Left renal cortex interstitium (tissue), 4 donors: ENCODE results near the gene TWF2. TPM values are rescaled to one million over a fixed set of nuclear protein-coding genes. Genes with fewer than 3 reads are reported as not detected.
"Not testable (repeated sequence)": the region's sequence is repeated elsewhere in the genome, so short reads cannot be mapped to it uniquely, and the experiment has no call there.

Experiments
- DNase-seq, 4 donors: peaks; one replicate each; pipeline ENCODE4 v3.0.0-alpha.2; 2013; ENCODE audit warnings: low read depth in 4 of 4, low spot score in 2 of 4, missing footprints in 1 of 4
- polyA plus RNA-seq, 4 donors: library from polyadenylated mRNA; unstranded; fragments of 120-200 nt; gene quantifications; one replicate each; pipeline ENCODE4 v1.2.1, GENCODE V29; 2013; ENCODE audit not compliant: insufficient read length in 4 of 4

Gene TWF2
- 10 to 100 TPM; 25.9 to 40.3 (median 32.0) TPM for polyA plus RNA-seq

DNA sequence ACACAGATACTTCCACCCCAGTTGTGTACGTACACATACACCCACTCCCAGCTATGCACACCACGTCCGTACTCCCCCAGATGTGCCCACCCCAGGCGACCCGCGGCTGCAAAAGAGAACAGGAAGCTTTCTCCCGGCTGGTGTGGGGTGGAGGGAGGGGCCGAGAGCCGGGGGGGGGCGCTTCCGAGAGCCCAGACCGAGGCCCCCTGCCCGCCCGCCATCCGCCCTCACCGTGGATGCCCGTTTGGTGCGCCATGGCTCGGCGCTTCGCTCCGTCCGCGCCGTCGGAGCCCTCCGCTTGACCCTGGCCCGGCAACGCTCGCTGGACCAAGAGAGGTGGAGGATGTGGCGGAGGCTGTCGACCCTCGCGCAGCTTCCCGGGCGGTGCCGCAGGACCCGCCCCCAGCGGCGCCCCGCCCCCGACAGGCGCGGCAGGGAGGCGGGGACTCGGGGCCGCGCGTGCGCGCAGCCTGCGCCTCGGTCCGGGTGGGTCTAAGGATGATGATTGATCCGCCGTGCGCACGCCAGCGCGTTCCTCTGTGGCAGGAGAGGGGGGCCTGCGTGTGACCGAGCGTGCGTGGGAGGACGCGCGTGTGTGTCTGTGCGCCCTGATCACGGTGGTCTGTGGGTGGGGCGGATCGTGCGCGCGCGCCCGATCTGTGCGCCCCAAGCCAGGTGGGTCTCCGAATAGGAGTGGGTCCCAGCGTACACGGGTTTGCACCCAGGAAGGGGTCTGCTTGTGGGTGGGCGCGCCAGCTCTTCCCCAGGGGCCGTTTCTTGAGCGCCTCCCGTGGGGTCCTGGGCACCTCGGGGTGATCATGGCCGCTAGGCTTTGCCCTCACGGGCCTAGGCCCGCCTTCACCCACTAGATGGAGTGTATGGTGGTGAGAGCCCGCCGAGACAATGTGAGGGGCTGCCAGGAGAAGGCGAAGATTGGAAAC is at the start of gene TWF2:
TSS of gene TWF2 (minus strand) at position 398 of the 941 bp plus-strand sequence. CDS start at position 256, 142 bp downstream.
- DNase-seq, result peak in 1 of 4 donors; percentile 69

DNA sequence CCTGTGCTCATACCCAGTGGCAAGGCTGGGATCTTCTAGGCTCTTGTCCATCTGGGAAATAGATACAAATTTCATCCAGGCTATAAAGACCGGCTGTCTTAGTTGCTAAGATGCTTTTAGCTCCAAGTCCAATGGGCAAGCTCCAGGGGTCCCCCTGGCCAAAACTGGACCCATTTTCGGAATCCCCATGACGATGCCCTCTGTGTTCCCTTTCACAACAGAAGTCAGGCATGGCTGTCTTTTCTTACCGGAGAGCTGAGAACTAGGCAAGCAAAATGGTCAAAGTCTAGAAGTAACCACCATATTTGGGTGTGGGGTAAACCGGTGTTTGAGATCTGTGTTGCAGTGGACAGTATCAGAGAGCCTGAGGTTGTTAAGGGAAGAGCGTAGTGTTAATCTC is 49.7 kb upstream of the TWF2 start:
- no peak for DNase-seq

DNA sequence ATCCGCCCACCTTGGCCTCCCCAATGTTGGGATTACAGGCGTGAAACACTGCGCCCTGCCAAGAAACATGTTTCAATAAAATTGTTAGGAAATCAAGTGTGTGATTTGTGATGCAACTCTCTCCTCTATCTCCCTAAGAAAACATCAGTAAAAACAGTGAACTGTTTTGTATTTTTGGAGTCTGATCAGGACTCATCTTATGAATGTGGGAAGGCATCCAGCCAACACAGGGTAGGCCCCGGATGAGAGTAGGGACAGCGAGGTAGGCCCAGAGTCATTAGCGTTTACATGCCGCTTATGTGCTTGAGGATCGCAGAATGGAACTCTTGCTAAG is 47.8 kb upstream of the TWF2 start:
- DNase-seq, result no peak

DNA sequence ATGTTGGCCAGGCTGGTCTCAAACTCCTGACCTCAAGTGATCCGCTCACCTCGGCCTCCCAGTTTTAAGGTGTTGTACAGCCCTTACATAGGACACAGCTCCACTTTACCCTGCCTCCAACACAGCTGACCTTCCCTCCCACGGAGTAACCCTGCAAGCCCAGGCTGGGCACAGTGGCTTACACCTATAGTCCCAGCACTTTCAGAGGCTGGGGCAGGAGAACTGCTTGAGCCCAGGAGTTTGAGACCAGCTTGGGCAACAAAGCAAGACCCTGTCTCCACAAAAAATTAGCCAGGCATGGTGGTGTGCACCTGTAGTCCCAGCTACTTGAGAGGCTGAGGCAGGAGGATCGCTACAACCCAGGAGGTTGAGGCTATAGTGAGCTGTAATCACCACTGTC is 45.1 kb upstream of the TWF2 start:
- not testable (repeated sequence) for DNase-seq

DNA sequence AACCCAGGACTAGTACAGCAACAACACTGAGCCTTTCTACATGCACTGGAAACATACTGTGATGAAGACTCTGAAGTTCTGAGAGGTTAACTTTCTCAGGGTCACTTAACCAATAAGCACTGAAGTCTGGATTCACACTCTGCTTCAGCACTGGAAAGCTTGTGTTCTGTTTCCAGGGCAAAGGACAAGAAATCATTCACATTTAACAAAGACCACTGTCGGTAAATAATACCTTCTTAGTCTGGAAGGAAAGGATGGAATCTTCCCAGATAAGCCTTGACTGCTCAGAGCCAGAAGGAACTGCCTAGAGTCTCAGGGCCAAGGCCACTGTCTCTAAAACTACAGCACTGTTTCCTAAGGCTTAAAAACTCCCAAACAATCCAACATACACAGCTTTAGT is 44.3 kb upstream of the TWF2 start:
- no peak for DNase-seq

DNA sequence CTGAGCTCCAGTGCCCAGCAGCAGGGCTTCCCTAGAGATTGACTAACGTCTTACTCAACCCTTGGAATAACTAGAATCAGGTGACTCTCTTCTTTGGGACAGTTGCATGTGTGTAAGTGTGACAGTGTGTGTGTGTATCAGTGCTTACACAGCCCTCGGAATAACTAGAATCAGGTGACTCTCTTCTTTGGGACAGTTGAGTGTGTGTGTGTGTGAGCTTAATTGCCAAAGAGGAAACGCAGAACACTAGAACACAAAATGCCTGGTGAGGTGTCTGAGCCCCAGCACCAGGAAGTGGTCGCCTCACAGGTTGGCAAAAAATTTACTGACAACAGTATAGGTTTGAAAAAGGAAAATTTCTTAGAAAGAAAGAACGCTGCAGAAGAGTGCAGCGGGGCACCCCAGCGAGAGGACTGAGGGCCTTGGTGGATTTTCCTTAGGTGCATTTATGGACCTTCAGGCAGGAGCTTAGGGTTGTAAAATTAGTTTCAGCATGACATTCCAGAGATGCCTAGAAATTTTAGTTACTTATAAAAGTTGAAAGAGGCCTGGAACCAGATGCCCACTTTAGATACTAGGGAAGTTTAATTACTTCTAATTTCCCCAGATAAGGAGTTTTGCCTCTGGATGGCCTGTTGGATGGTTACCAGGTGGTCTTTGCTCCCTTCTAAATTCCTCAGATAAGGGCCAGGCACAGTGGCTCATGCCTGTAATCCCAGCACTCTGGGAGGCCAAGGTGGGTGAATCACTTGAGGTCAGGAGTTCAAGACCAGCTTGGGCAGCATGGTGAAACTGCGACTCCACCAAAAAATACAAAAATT is 43.2 kb upstream of the TWF2 start:
- no peak for DNase-seq

DNA sequence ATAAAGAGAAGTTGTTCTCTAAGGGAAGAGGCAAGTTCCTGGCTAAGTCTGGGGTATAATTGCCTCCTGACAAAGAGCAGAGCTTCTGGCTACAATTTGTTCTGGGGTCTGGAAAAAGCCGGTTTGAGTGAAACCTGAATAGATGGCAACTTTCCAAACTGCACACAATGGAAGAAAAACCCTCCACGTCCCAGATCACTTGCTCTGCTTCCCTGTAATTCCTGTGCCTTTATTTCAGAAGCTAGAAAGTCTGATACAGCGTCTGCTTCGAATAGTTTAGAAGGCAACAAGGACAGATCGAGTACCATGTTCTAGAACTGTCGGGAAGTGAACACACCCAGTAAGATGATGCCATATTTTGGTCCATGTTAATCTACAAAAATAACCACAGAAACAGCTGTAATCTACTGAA is 41.1 kb upstream of the TWF2 start:
- DNase-seq, result no peak

DNA sequence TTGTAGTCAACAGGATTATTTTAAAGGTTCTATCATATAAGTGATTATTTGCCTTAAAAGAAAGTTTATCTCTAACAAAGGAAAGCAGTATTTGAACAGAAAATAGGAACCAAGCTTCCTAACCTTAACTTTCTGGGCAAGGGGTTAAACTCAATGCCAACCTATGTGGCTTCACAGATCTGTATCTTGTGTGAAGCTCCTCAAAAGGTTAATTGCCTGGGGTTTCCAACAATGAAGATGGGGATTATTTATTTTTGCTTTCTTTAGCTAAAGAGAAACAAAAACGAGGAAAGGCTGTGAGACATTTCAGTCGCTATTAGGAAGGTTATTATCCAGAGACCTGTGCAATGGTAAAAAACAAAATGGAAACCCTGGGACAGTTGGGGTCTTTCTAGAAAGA is 40.6 kb upstream of the TWF2 start:
- no peak for DNase-seq

DNA sequence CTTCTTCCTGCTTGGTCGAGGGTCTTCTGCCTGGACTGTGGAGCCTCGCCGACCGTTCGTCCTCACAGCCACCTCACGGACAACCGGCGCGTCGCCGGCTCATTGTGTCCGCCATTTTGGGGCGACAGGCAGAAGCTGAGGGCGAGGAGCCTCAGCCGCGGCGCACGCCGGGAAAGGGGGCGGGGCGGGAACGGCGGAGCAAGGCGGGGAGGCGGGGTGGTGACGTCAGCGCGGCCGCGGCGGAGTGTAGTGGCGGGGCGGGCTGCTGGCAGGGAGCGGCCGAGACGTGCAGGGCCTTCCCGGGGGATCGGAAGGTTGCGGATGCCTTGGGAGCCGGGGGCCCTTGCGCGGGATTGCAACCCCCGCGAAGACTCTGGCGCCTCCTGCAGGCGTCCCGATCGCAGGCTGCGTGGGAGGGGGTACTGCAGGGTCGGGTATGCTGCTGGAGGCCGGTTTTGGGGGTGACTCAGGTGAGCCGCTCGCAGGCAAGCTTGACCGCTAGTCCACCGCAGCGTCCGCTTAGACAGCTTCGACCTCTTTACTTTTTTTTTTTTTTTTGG is 39.6 kb upstream of the TWF2 start, which contains the start of gene WDR82:
TSS of gene WDR82 (minus strand) at position 140 of the 560 bp plus-strand sequence. CDS start 288 bp downstream, outside the sequence.
- peak in 3 of 4 donors; percentile 81 to 88 (median 87) for DNase-seq

DNA sequence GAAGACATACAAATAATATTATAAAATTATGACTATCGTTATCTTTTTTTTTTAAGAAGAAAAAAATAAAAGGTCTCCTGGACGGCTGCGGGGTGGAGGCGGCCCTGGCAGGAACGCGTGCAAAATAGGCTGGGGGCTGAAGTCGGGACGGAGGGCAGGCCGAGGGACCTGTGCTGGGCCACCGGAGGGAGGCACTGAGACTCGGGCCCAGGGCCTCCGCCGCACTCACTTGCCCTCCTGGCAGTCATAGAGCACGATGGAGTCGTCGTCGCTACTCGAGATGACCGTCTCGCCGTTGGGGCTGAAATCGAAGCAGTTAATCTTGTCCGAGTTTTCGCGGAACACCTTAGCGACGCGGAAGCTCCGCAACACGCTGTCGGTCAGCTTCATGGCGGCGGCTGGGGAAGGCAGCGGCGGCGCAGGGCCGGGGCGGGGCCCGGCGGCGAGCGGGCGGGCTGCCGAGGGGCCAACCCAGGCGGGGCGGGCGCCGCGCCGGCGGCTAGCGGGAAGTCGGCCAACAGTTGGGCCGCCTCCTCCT is 39.1 kb upstream of the TWF2 start:
- no peak for DNase-seq

DNA sequence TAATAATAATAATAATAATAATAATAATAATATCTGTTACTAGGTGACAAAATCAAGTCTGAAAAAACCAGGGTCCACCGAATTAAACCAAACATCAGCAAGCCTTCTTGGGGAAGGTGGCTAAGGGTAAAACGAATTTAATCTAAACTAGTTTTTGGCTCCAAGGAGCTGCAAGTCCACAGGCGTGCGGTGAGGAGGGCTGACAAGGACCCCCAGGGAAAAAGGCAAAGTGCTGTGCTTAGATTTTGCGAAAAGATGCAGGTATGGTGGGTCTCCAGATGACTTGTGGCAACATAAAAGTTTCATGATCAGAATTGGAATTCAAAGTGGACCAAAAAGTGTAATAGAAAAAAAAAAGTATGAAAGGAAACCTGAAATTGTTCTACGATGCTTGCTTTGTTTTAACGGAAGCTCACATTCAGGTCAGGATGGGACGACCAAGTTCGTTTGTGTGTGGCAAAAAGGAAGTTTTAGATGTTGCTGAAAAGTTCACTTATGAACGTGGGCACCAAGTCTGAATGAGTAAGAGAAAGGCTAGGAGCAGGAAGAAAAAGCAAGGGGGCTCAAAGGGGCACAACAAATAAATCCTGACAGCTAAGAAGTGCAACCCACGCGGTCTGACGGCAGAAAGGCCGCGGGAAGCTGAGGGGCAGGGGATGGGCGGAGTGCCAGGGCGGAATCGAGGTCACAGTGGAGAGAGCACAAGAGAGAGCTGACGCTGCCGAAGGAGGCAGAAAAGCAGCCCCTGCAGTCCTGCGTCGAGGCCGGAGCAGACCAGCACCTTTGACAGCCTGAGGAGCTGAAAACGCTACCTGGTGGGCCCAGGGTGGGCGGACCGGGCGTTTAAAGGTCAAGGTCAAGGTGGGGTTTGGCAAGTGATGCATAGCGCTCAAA is 38.4 kb upstream of the TWF2 start:
- no peak for DNase-seq

DNA sequence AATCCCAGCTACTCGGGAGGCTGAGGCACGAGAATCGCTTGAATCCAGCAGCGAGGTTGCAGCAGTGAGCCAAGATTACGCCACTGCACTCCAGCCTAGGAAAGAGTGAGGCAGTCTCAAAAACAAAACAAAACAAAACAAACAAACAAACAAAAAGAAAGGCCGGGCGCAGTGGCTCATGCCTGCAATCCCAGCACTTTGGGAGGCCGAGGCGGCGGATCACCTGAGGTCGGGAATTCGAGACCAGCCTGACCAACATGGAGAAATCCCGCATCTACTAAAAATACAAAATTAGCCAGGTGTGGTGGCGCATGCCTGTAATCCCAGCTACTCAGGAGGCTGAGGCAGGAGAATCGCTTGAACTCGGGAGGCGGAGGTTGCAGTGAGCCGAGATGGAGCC is 35.8 kb upstream of the TWF2 start:
- DNase-seq, result not testable (repeated sequence)

DNA sequence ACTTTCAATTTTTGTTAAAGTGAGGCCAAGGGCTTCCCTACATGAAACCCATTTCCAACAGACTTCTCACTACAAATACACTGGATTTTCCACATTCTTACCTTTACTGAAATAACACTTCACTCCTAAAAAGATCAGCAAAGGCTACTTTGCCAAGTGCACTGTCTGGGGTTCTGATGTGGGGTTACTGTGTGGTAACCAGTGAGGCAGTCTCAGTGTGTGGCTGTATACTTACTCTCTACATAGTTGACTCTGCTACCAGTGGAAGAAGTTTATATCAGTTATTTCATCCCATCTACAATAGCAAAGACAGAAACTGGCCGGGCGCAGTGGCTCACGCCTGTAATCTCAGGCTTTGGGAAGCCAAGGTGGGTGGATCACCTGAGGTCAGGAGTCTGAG is 33.9 kb upstream of the TWF2 start:
- DNase-seq, result no peak

DNA sequence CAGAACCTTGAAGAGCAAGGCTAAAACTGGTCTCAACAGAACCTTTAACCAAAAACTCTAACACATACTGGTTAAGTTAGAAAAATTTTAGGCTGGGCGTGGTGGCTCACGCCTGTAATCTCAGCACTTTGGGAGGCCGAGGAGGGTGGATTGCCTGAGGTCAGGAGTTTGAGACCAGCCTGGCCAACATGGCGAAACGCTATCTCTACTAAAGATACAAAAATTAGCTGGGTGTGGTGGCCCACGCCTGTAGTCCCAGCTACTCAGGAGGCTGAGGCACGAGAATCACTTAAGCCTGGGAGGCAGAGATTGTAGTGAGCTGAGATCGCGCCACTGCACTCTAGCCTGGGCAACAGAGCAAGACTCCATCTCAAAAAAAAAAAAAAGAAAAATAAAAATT is 33.2 kb upstream of the TWF2 start:
- not testable (repeated sequence) for DNase-seq

DNA sequence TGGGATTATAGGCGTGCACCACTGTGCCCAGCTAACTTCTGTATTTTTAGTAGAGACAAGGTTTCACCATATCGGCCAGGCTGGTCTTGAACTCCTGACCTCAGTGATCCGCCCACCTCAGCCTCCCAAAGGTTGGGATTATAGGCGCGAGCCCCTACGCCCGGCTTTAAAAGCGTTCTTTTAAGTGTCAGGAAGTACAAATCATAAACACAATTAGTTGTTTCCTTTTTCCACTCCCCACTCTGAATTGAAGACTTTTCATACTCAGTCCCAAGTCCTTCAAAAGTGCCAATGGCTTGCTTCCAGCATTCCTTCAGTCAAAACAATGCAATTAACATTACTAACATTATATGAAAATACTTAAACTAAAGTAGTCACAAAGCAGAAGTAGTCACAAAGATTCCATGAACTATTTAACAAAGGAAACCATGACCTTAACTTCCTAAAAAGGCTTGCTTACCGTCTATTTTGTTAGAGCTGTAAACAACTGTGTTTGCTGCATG is 31.3 kb upstream of the TWF2 start:
- DNase-seq, result no peak

DNA sequence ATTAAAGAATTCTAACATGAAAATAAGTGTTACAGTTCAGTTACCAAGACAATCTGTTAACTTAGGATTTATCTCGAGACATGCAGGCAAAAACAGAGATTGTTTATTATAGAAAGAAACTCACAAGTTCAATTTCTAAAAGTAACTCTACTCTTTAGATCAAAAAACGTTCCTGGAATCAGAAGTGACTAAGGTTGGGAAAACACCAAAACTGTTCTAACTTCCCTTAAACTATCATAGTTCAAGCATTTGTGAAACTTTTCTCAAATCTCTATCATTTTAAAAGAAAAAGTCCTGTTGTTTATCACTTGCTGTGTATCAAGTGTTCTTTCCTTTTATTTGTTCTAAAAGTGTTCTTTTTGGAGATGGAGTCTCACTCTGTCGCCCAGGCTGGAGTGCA is 30.8 kb upstream of the TWF2 start:
- DNase-seq, result no peak

DNA sequence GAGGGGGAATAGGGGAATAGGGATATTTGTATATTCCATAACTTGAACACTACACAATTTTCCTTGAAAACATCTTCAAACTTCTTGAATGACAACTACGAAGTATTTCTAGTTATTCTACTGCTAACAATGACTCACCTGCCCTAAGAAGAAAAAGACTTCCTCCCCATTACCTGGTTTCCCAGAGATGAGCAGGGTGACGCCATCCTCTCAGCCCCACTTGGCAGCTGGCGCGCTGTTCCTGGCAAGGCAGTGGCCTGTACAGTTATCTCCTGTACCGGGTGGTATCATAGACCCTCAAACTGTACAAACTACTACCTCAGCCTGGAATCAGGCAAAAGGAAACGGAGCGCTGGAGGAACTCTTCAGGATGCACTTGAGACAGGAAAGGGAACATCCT is 29.1 kb upstream of the TWF2 start:
- DNase-seq, result no peak

DNA sequence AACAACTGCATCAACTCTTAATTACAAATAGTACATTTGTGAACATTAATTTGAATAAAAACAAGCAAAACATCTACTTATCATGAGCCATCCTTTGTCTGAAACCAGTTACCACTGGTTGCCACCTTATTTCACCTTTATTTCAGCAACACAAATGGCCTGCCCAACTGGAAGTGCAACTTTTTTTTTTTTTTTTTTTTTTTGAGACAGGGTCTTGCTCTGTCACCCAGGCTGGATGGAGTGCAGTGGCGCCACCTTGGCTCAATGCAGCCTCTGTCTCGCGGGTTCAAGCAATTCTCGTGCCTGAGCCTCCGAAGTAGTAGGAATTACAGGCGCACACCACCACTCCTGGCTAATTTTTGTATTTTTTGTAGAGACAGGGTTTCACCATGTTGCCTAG is 26.4 kb upstream of the TWF2 start:
- no peak for DNase-seq

DNA sequence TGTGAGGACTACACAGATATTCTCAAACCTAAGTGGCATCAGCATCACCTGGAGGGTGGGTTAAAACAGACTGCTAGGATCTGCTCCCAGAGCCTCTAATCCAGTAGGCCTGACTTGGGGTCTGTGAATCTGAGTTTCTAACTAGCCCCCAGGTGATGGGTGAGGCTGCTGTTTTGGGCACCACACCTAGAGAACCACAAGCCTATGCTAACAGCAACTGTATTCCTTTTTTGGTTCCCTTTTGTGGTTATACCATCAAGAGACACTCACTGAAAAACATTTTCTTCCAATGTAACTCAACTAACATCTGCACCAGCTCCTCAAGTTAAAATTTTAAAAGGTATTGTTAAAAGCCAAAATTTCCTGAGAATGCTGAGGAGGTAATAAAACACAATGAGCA is 23.5 kb upstream of the TWF2 start:
- no peak for DNase-seq

DNA sequence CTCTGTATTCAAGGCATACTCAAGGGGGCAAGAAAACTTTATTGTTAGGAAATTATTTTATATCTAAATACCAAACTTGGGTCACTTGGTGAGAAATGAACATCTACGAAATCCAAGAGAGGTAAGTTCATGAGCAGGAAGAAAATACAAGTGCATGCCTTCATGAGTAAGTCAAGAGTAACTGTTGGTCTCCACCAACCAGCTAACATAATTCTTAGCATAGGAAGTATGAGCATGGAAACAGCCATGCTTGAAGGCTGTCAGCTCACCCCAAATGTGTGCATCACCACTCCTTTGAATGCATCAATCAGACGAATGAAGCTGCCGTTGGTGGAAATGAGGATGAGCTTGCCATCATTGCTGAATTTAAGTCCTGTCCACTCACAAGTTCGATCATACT is 20.5 kb upstream of the TWF2 start:
- DNase-seq, result no peak
